22Rv1 (cell line): Measurements from ENCODE around the gene TRIP12.

ENCODE experiments used
- H3K27ac ChIP-seq: fragments of 450-650 bp; 2 replicates; pipeline ENCODE4 v1.5.1; 2017
- CTCF ChIP-seq: fragments of 450-650 bp; IDR thresholded peaks from 2 replicates; pipeline ENCODE4 v1.5.1; 2017; ENCODE audit warnings: mild to moderate bottlenecking
- ZFX ChIP-seq: fragments of 450-650 bp; IDR thresholded peaks from 2 replicates; pipeline ENCODE4 v1.6.1; 2017; ENCODE audit warnings: antibody characterized with exemption, borderline replicate concordance

Gene TRIP12

GRCh38 chr2:229831805-229832509, 89.9 kb downstream of the TRIP12 start:
- TF ChIP-seq ZFX (no peak), CTCF (no peak)
- H3K27ac ChIP-seq = no peak overlapping the region

- H3K27ac ChIP-seq = no peak overlapping the region
- TF ChIP-seq ZFX = no peak
- TF ChIP-seq CTCF = no peak
Measured at GRCh38 chr2:229825476-229825875, 96.3 kb downstream of the TRIP12 start.

- TF ChIP-seq ZFX = no peak
- no peak for TF ChIP-seq CTCF
- H3K27ac ChIP-seq = no peak overlapping the region
Measured at GRCh38 chr2:229821316-229821715, 100.5 kb downstream of the TRIP12 start.

GRCh38 chr2:229818230-229818629, 103.6 kb downstream of the TRIP12 start:
- no peak for TF ChIP-seq ZFX
- no peak for TF ChIP-seq CTCF
- H3K27ac ChIP-seq = no peak overlapping the region

GRCh38 chr2:229815858-229816257, 106.0 kb downstream of the TRIP12 start:
- H3K27ac ChIP-seq = peak overlapping the region; percentile 19; the same call in 1 of the 2 replicates
- TF ChIP-seq ZFX (no peak), CTCF (no peak)

GRCh38 chr2:229815342-229815741, 106.5 kb downstream of the TRIP12 start:
- H3K27ac ChIP-seq = peak overlapping the region; percentile 19; the same call in 1 of the 2 replicates
- no peak for TF ChIP-seq ZFX
- no peak for TF ChIP-seq CTCF

GRCh38 chr2:229810786-229811185, 111.0 kb downstream of the TRIP12 start:
- H3K27ac ChIP-seq = no peak overlapping the region
- TF ChIP-seq ZFX (no peak), CTCF (no peak)
